H1 (cell line): ENCODE measurements around the gene RNF113B. TPM values are rescaled to one million over a fixed set of nuclear protein-coding genes. Genes with fewer than 3 reads are reported as not detected.

Experiments
- CBX5 ChIP-seq: fragments of 300-800, 300-1000 bp; sonication (generic); IDR thresholded peaks from 2 replicates; pipeline ENCODE4 v1.7.1; 2016; ENCODE audit warnings: antibody characterized with exemption, low read length, low read depth
- CTCF ChIP-seq, 3 experiments: IDR thresholded peaks; 1 replicate in 2 of 3; 2 replicates in 1 of 3; pipeline versions ENCODE4 v1.5.1 to v1.6.1; 2011; ENCODE audit warnings: low read length in 3 of 3, mild to moderate bottlenecking in 3 of 3, inconsistent platforms in 2 of 3, low read depth in 1 of 3, moderate library complexity in 1 of 3; ENCODE audit not compliant: insufficient read depth in 1 of 3; ENCODE audit errors: control extremely low read depth in 1 of 3
- FOSL1 ChIP-seq: IDR thresholded peaks from 2 replicates; pipeline ENCODE4 v1.6.1; 2011; ENCODE audit warnings: mild to moderate bottlenecking, low read depth, low read length, moderate library complexity; ENCODE audit not compliant: insufficient read depth
- RAD21 ChIP-seq, 2 experiments: IDR thresholded peaks in 1 of 2; conservative IDR thresholded peaks in 1 of 2; 2 replicates each; pipeline ENCODE4 v1.6.1; 2011; ENCODE audit warnings: low read depth in 2 of 2, low read length in 2 of 2, improper control_type of control experiment in 1 of 2, inconsistent platforms in 1 of 2, mild to moderate bottlenecking in 1 of 2, moderate library complexity in 1 of 2
- RNF2 ChIP-seq: fragments of 200-900, 300-1000 bp; sonication (generic); IDR thresholded peaks from 2 replicates; pipeline ENCODE4 v1.7.1; 2016; ENCODE audit warnings: borderline replicate concordance, low read depth, mild to moderate bottlenecking, antibody characterized with exemption, low read length; ENCODE audit not compliant: poor library complexity, severe bottlenecking; ENCODE audit errors: missing control alignments
- SAP30 ChIP-seq: fragments of 300-600 bp; sonication (generic); IDR thresholded peaks from 2 replicates; pipeline ENCODE4 v1.7.1; 2012; ENCODE audit warnings: low read length, moderate library complexity, mild to moderate bottlenecking, inconsistent platforms; ENCODE audit not compliant: insufficient read depth, insufficient replicate concordance
- SIN3A ChIP-seq, 2 experiments: IDR thresholded peaks in 1 of 2; conservative IDR thresholded peaks in 1 of 2; 2 replicates each; pipeline ENCODE4 v1.6.1; 2011 to 2012; ENCODE audit warnings: low read length in 2 of 2, improper control_type of control experiment in 1 of 2, low read depth in 1 of 2, mild to moderate bottlenecking in 1 of 2
- SIX5 ChIP-seq: IDR thresholded peaks from 2 replicates; pipeline ENCODE4 v1.6.1; 2011; ENCODE audit warnings: mild to moderate bottlenecking, low read depth, low read length
- SP2 ChIP-seq: IDR thresholded peaks from 2 replicates; pipeline ENCODE4 v1.6.1; 2012; ENCODE audit warnings: mild to moderate bottlenecking, low read length, inconsistent platforms
- YY1 ChIP-seq: IDR thresholded peaks from 2 replicates; pipeline ENCODE4 v1.6.1; 2011; ENCODE audit warnings: low read depth, mild to moderate bottlenecking, low read length
- polyA plus RNA-seq, 7 experiments: library from polyadenylated mRNA; depleted of rRNA in 3 of 7; stranded (reverse) in 5 of 7; unstranded in 2 of 7; fragments of >200 nt in 5 of 7; fragments of 200-250 nt in 2 of 7; gene quantifications; 1 replicate in 5 of 7; 2 replicates in 1 of 7; 4 replicates in 1 of 7; pipeline versions ENCODE4 v1.2.1 to v1.2.3, GENCODE V29; 2011 to 2013; ENCODE audit warnings: missing spikeins in 2 of 7, mixed read lengths in 2 of 7
- total RNA-seq: library from RNA; stranded (reverse); fragmentation: NEBNext Ultra II Directional; extraction: Animal tissue kit (Norgen Biotek cat#: 25700); gene quantifications from 2 replicates; pipeline ENCODE4 v1.2.1, GENCODE V29; 2021
- TF ChIP-seq, protein P1 (sequence below): IDR thresholded peaks from 2 replicates; pipeline ENCODE4 v1.6.1; 2012; ENCODE audit warnings: low read length, inconsistent platforms

Gene RNF113B
- total and polyA plus RNA-seq, 2 of the 8 experiments (the other 6 are each of a cell fraction or from before 2014, with no cell fraction given) = not detected

DNA sequence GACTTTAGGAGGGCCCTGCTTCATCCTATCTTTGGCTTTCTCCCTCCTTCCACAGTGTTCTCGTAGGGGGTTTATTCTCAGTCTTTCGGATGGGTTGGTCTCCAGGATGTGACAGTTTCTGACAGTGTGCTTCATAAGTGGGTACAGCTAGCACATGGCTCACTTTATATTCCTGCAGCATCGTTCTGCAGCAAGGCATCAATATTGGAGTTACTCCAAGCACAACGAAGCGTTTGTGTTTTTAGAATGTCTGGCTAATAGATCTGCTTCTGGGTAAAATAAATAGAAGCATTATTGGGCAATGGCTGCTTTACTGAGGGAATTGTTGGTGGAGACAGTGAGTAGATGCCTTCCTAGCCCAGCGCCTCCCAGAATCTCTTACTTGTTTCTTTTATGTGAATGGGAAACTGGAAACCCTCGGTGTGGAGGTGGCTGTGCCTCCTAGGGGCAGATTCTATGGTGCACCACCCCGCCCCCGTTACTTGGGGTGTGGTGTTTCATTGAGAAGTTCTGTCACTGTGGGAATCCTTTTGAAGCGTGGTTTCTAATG is 32.2 kb downstream of the RNF113B start (continued):
- TF ChIP-seq RAD21 (IDR thresholded peaks at IDR 0.05 in 1 of 2, conservative IDR thresholded peaks at IDR 0.05 in 1 of 2; ENCODE audit: low read depth in 2 of 2, low read length in 2 of 2) = peak; percentile 21 to 33; a peak in 2 of 4 replicates
- TF ChIP-seq SIX5 = no peak
- TF ChIP-seq SIN3A (conservative IDR thresholded peaks at IDR 0.05 in 1 of 2, IDR thresholded peaks at IDR 0.05 in 1 of 2; ENCODE audit: low read depth in 1 of 2, low read length in 2 of 2) = 0 out of 4 replicates have a peak, but pooled peaks of 1 of the 2 experiments have one; percentile 14
- TF ChIP-seq CBX5 = no peak
- no peak for TF ChIP-seq SAP30
- TF ChIP-seq, protein P1, sequence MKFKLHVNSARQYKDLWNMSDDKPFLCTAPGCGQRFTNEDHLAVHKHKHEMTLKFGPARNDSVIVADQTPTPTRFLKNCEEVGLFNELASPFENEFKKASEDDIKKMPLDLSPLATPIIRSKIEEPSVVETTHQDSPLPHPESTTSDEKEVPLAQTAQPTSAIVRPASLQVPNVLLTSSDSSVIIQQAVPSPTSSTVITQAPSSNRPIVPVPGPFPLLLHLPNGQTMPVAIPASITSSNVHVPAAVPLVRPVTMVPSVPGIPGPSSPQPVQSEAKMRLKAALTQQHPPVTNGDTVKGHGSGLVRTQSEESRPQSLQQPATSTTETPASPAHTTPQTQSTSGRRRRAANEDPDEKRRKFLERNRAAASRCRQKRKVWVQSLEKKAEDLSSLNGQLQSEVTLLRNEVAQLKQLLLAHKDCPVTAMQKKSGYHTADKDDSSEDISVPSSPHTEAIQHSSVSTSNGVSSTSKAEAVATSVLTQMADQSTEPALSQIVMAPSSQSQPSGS = no peak
- no peak for TF ChIP-seq YY1
- no peak for TF ChIP-seq RNF2
- no peak for TF ChIP-seq FOSL1
- TF ChIP-seq SP2 = no peak
- TF ChIP-seq CTCF (IDR thresholded peaks at IDR 0.05; ENCODE audit: control extremely low read depth in 1 of 3, insufficient read depth in 1 of 3, low read depth in 1 of 3, low read length in 3 of 3) = peak; percentile 19 to 39 (median 27); a peak in 2 of 4 replicates
- TF ChIP-seq, all 59 proteins: peak for 4
